ENCODE data around the gene KRT36.

DNA sequence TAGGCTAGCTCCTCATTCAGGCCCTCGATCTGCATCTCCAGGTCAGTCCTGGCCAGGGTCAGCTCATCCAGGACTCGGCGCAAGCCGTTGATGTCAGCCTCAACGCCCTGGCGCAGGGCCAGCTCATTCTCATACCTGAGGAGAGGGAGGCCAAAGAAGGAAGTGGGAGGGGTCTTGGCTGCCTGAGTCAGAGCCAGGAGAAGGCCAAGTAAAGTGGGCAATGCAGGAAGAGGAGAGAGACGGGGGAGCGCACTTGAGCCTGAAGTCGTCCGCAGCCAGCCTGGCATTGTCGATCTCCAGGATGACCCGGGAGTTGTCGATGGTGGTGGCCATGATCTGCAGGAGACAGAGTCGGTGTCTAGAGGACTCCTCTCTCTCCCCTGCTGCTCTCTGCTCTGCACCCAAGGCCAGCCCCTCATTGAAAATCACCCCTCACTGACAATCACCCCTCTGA, 27.1 kb upstream of the KRT36 start:
- no peak for TF ChIP-seq POLR2A (IDR thresholded peaks at IDR 0.05; ENCODE audit: control extremely low read depth in 1 of 2, low read depth in 2 of 2, low read length in 2 of 2)
- no peak for TF ChIP-seq CTCF (IDR thresholded peaks at IDR 0.05; ENCODE audit: control extremely low read depth in 1 of 3, insufficient read depth in 1 of 3, low read depth in 1 of 3, low read length in 3 of 3)
- TF ChIP-seq KDM1A (IDR thresholded peaks at IDR 0.05; ENCODE audit: borderline replicate concordance, low read length) = no peak
- TF ChIP-seq SP1 (IDR thresholded peaks at IDR 0.05; ENCODE audit: low read depth, low read length) = no peak
- TF ChIP-seq HDAC6 (IDR thresholded peaks at IDR 0.05; ENCODE audit: low read depth, low read length) = no peak
- TF ChIP-seq SUZ12 (IDR thresholded peaks at IDR 0.05; ENCODE audit: low read length) = no peak
